ENCODE data around the gene ACTR1A.

ACTR1A gene

DNA sequence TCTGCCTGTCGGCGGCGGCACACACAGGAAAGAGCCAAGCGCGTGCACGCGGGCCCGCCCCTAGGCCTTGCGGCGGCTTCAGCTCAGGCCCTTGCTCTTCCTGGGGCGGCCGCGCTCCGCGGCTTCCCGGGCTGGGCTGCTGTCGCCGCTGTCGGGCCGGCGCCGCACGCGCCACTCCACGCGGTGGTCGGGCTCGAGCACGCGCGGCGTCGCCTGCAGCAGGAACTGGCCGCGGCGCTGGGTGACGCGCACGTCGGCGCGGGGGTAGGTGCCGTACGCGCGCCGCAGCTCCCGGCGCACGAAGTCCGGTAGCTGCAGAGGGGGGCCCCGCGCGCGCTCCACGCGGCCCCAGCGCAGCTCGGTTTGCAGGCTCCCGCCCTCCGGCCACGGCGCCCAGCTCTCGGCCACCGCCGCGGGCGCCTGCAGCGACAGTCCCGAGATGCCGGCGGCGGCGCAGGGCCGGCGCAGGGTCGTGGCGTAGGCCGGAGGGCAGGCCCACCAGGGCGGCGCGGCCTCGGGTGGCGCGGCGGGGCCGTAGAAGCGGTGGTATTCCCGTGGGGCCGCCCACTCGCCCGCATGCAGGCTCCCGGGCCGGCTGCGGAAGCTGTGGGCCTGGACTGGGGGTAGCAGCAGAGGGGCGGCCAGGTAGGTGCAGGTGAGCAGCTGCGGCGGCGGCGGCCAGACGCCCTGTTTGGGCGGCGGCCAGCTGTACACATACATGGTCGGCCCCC is 52.0 kb downstream of the ACTR1A start:
- TF ChIP-seq MYC (IDR thresholded peaks at IDR 0.05; ENCODE audit: low read depth, low read length) = peak; percentile 97
- TF ChIP-seq POLR2A (IDR thresholded peaks at IDR 0.05; ENCODE audit: extremely low read depth, insufficient read length) = peak; percentile 87
- TF ChIP-seq MAX (IDR thresholded peaks at IDR 0.05; ENCODE audit: low read depth, low read length) = peak; percentile 87
- TF ChIP-seq, protein P1, sequence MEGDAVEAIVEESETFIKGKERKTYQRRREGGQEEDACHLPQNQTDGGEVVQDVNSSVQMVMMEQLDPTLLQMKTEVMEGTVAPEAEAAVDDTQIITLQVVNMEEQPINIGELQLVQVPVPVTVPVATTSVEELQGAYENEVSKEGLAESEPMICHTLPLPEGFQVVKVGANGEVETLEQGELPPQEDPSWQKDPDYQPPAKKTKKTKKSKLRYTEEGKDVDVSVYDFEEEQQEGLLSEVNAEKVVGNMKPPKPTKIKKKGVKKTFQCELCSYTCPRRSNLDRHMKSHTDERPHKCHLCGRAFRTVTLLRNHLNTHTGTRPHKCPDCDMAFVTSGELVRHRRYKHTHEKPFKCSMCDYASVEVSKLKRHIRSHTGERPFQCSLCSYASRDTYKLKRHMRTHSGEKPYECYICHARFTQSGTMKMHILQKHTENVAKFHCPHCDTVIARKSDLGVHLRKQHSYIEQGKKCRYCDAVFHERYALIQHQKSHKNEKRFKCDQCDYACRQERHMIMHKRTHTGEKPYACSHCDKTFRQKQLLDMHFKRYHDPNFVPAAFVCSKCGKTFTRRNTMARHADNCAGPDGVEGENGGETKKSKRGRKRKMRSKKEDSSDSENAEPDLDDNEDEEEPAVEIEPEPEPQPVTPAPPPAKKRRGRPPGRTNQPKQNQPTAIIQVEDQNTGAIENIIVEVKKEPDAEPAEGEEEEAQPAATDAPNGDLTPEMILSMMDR (IDR thresholded peaks at IDR 0.05; ENCODE audit: low read depth, low read length) = no peak
- peak overlapping the region; percentile 98 for H3K4me3 ChIP-seq (ENCODE audit: low read depth, low read length)
- DNase-seq (ENCODE audit: low read depth) = peak; percentile 96

GRCh38 chr10:102450124-102450373 is 52.5 kb downstream of the ACTR1A start:
- TF ChIP-seq POLR2A (IDR thresholded peaks at IDR 0.05; ENCODE audit: extremely low read depth, insufficient read length) (no peak), MAX (IDR thresholded peaks at IDR 0.05; ENCODE audit: low read depth, low read length) (no peak), MYC (IDR thresholded peaks at IDR 0.05; ENCODE audit: low read depth, low read length) (no peak)
- TF ChIP-seq, protein P1 (IDR thresholded peaks at IDR 0.05; ENCODE audit: low read depth, low read length) = no peak
- peak overlapping the region; percentile 98 for H3K4me3 ChIP-seq (ENCODE audit: low read depth, low read length)
- DNase-seq (ENCODE audit: low read depth) = no peak

DNA sequence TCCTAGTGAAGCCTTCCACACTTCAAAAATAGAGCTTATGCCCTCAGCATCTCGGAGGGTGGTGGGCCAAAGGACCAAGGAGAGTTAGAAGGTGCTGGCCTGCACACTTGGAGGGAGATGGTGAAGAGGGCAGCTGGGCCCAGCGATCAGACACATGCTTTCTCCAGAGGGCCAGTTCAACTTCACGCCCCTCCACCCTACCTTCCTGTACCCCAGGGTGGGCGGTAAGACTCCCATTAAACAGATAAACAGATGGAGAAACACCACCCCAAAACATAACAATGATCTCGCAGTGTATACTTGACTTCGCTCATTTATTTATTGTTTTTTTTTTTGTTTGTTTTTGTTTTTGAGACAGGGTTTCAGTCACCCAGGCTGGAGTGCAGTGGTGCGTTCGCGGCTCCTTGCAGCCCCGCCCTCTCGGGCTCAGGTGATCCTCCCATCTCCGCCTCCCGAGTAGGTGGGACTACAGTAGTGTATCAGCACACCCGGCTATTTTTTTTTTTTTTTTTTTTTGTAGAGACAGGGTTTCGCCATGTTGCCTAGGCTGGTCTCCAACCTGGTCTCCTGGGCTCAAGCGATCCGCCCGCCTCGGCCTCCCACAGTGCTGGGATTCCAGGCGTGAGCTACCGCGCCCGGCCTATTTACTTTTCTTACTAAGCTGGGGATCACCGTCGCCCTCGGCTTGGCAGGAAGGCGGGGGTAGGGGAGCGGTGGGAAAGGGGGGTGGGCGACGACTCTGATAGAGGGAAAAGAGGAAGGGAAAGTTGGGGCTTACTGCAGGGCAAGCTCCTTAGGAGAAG is 53.0 kb downstream of the ACTR1A start:
- TF ChIP-seq MAX (IDR thresholded peaks at IDR 0.05; ENCODE audit: low read depth, low read length) = no peak
- TF ChIP-seq POLR2A (IDR thresholded peaks at IDR 0.05; ENCODE audit: extremely low read depth, insufficient read length) = peak; percentile 51
- DNase-seq (ENCODE audit: low read depth) = peak; percentile 83
- H3K4me3 ChIP-seq (ENCODE audit: low read depth, low read length) = peak overlapping the region; percentile 98

DNA sequence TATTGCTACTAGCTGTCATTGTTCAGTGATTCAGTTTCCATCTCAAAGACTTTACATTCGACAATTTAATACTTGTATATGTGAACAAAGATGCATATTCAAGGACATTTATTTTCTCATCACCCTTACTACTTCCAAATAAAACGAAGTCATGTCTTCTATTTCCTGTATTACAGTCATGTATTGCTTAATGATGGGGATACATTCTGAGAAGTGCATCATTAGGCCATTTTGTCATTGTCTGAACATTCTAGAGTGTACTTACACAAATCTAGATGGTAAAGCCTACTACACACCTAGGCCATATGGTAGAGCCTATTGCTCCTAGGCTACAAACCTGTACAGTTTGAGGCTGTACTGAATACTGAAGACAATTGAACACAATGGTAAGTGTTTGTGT is 57.7 kb downstream of the ACTR1A start:
- H3K4me3 ChIP-seq (ENCODE audit: low read depth, low read length) = no peak overlapping the region
- TF ChIP-seq MYC (IDR thresholded peaks at IDR 0.05; ENCODE audit: low read depth, low read length) = no peak
- no peak for TF ChIP-seq POLR2A (IDR thresholded peaks at IDR 0.05; ENCODE audit: extremely low read depth, insufficient read length)
- TF ChIP-seq, protein P1 (IDR thresholded peaks at IDR 0.05; ENCODE audit: low read depth, low read length) = no peak
- no peak for TF ChIP-seq MAX (IDR thresholded peaks at IDR 0.05; ENCODE audit: low read depth, low read length)
- DNase-seq (ENCODE audit: low read depth) = no peak

GRCh38 chr10:102438374-102438773 is 64.1 kb downstream of the ACTR1A start:
- TF ChIP-seq MAX (IDR thresholded peaks at IDR 0.05; ENCODE audit: low read depth, low read length) = no peak
- TF ChIP-seq, protein P1 (IDR thresholded peaks at IDR 0.05; ENCODE audit: low read depth, low read length) = no peak
- H3K4me3 ChIP-seq (ENCODE audit: low read depth, low read length) = no peak overlapping the region

GRCh38 chr10:102437515-102437914 is 65.0 kb downstream of the ACTR1A start:
- TF ChIP-seq MAX (IDR thresholded peaks at IDR 0.05; ENCODE audit: low read depth, low read length) = no peak
- no peak for TF ChIP-seq MYC (IDR thresholded peaks at IDR 0.05; ENCODE audit: low read depth, low read length)
- TF ChIP-seq POLR2A (IDR thresholded peaks at IDR 0.05; ENCODE audit: extremely low read depth, insufficient read length) = no peak
- TF ChIP-seq, protein P1 (IDR thresholded peaks at IDR 0.05; ENCODE audit: low read depth, low read length) = no peak
- no peak overlapping the region for H3K4me3 ChIP-seq (ENCODE audit: low read depth, low read length)
- DNase-seq (ENCODE audit: low read depth) = no peak

More at GRCh38 chr10:102438374-102438773, 64.1 kb downstream of the ACTR1A start:
- DNase-seq (ENCODE audit: low read depth) = no peak

Measured in NB4 (cell line).